DOHH2 (cell line): ENCODE measurements around the gene PLSCR4.

Source experiments
- CTCF ChIP-seq: fragments of 200-600 bp; sonication (generic); IDR thresholded peaks from one replicate; pipeline ENCODE4 v1.5.1; 2014; ENCODE audit warnings: antibody characterized with exemption, mild to moderate bottlenecking, low read depth, low read length; ENCODE audit not compliant: poor library complexity, severe bottlenecking
- EZH2phosphoT487 ChIP-seq: fragments of 200-600 bp; sonication (generic); IDR thresholded peaks from 2 replicates; pipeline ENCODE4 v1.6.1; 2017; ENCODE audit warnings: borderline replicate concordance, mild to moderate bottlenecking, antibody characterized with exemption, low read length, moderate library complexity, mixed read lengths

GRCh38 chr3:146154995-146155394, 95.9 kb downstream of the PLSCR4 start:
- TF ChIP-seq CTCF (no peak), EZH2phosphoT487 (no peak)
